Tibial nerve (tissue), 4 donors: ENCODE data around the gene APLP2.

Experiments used
- EP300 ChIP-seq, 2 donors: sonication (generic); formaldehyde crosslinking; IDR thresholded peaks; one replicate each; pipeline ENCODE4 v1.6.1; 2017; ENCODE audit warnings: antibody characterized with exemption in 2 of 2, mild to moderate bottlenecking in 1 of 2
- TF ChIP-seq, protein P1 (sequence below), 5 experiments: fragments of 200-600 bp in 3 of 5; fragments of 450-650 bp in 2 of 5; sonication (generic) in 3 of 5; IDR thresholded peaks; one replicate each; pipeline ENCODE4 v1.5.1; 2016 to 2019; ENCODE audit warnings: antibody characterized with exemption in 5 of 5, mild to moderate bottlenecking in 3 of 5, moderate library complexity in 2 of 5

GRCh38 chr11:130136107-130136506, 66.4 kb downstream of the APLP2 start:
- no peak for TF ChIP-seq EP300 (IDR thresholded peaks at IDR 0.05)
- TF ChIP-seq, protein P1, sequence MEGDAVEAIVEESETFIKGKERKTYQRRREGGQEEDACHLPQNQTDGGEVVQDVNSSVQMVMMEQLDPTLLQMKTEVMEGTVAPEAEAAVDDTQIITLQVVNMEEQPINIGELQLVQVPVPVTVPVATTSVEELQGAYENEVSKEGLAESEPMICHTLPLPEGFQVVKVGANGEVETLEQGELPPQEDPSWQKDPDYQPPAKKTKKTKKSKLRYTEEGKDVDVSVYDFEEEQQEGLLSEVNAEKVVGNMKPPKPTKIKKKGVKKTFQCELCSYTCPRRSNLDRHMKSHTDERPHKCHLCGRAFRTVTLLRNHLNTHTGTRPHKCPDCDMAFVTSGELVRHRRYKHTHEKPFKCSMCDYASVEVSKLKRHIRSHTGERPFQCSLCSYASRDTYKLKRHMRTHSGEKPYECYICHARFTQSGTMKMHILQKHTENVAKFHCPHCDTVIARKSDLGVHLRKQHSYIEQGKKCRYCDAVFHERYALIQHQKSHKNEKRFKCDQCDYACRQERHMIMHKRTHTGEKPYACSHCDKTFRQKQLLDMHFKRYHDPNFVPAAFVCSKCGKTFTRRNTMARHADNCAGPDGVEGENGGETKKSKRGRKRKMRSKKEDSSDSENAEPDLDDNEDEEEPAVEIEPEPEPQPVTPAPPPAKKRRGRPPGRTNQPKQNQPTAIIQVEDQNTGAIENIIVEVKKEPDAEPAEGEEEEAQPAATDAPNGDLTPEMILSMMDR (IDR thresholded peaks at IDR 0.05): no peak
